Ovary (tissue), 3 donors: ENCODE results near the gene RAB43.

Experiments used
- POLR2A ChIP-seq: fragments of 450-650 bp; IDR thresholded peaks from one replicate; pipeline ENCODE4 v1.6.1; 2017; ENCODE audit warnings: antibody characterized with exemption, mild to moderate bottlenecking, moderate library complexity
- TF ChIP-seq, protein P1 (sequence below), 3 donors: fragments of 450-650 bp in 2 of 3; fragments of 200-600 bp in 1 of 3; IDR thresholded peaks; one replicate each; pipeline versions ENCODE4 v1.5.1 to v1.8.0; 2016 to 2022; ENCODE audit warnings: antibody characterized with exemption in 3 of 3, mild to moderate bottlenecking in 1 of 3
- donor health status: DM: no; HTN: no; CAD: no.

DNA sequence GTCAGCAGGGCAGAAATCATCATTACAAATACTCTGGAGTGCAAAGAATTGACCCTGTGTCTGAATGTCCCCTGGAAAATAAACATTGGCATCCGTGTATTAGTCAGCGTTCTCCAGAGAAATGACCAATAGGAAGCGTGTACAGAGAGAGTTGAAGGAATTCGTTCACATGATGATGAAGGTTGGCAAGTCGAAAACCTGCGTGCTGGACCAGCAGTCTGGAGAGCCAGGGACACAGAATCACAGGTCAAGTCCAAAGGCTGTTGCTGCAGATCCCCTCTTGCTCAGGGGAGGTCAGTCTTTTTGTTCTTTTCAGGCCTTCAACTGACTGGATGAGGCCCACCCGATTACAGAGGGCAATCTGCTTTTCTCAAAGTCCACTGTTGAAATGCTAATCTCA is 44.4 kb downstream of the RAB43 start:
- TF ChIP-seq POLR2A = no peak
- TF ChIP-seq, protein P1, sequence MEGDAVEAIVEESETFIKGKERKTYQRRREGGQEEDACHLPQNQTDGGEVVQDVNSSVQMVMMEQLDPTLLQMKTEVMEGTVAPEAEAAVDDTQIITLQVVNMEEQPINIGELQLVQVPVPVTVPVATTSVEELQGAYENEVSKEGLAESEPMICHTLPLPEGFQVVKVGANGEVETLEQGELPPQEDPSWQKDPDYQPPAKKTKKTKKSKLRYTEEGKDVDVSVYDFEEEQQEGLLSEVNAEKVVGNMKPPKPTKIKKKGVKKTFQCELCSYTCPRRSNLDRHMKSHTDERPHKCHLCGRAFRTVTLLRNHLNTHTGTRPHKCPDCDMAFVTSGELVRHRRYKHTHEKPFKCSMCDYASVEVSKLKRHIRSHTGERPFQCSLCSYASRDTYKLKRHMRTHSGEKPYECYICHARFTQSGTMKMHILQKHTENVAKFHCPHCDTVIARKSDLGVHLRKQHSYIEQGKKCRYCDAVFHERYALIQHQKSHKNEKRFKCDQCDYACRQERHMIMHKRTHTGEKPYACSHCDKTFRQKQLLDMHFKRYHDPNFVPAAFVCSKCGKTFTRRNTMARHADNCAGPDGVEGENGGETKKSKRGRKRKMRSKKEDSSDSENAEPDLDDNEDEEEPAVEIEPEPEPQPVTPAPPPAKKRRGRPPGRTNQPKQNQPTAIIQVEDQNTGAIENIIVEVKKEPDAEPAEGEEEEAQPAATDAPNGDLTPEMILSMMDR (IDR thresholded peaks at IDR 0.05) = no peak
